Testis (tissue), 2 donors: ENCODE data around the gene RBPJ.

Source experiments
- CTCF ChIP-seq, 3 experiments: fragments of 450-650 bp in 2 of 3; fragments of 200-600 bp in 1 of 3; sonication (generic) in 1 of 3; IDR thresholded peaks; one replicate each; pipeline ENCODE4 v1.5.1; 2016 to 2019; ENCODE audit warnings: antibody characterized with exemption in 3 of 3, mild to moderate bottlenecking in 2 of 3, moderate library complexity in 1 of 3
- POLR2A ChIP-seq: fragments of 450-650 bp; IDR thresholded peaks from one replicate; pipeline ENCODE4 v1.6.1; 2017; ENCODE audit warnings: antibody characterized with exemption, mild to moderate bottlenecking, moderate library complexity

- TF ChIP-seq CTCF (IDR thresholded peaks at IDR 0.05) (no peak), POLR2A (no peak)
Measured at GRCh38 chr4:26368685-26369084, 47.9 kb downstream of the RBPJ start.
